Measurements from ENCODE around the gene RPGRIP1L.

- TF ChIP-seq CTCF (optimal IDR thresholded peaks at IDR 0.05 in 1 of 3, IDR thresholded peaks at IDR 0.05 in 1 of 3, conservative IDR thresholded peaks at IDR 0.05 in 1 of 3; ENCODE audit: extremely low read depth in 1 of 3, insufficient read depth in 2 of 3, low read length in 3 of 3): no peak
- no peak for TF ChIP-seq EZH2 (IDR thresholded peaks at IDR 0.05; ENCODE audit: low read length)
Observed at GRCh38 chr16:53629151-53629550, 74.5 kb downstream of the RPGRIP1L start.

Measured in keratinocyte (primary cell).